Fibroblast of peridontal ligament (primary cell): ENCODE measurements around the gene ANKEF1.
"Not testable (repeated sequence)": the region's sequence is repeated elsewhere in the genome, so short reads cannot be mapped to it uniquely, and the experiment has no call there.

Experiments used
- DNase-seq: peaks from one replicate; pipeline ENCODE4 v3.0.0-alpha.2; 2010; ENCODE audit errors: extremely low read depth

The ANKEF1 gene

DNA sequence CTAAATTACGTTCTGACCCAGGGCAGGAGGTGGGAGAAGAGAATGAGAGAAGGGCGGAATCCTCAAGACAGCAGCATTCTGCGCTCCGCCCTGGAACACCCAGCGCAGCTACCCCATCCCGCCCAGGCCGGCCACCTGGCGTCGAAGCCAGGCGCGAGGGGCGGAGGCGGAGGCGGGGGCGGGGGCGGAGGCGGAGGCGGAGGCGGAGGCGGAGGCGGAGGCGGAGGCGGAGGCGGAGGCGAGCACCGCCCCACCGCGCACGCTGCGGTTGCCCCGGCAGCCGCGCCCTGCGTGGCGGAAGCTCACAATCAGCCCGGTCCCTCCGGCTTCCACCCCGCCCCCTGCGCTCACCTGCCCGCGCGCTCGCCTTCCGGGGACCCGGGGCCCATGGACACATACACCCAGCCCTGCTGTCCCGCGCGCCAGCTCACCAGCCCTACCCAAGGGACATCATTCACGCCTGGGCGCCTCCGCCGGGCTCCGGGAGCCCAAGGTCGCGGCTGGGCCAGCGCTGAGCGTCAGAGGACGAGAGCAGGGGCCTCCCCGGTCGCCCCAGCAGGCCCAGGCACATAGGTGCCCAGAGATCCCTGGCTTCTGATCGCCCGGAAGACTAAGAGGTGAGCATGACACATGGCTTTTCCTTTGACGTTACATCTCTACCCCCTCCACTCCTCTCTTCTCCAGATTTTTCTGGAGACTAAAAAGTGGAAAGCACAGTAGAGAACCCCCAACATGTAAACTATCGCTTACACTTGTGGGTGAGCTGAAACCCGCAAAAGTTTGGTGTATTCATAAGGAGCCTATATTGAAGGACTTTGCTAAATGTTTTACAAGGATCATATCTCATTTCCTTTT is at the start of gene ANKEF1:
Gene ANKEF1 (plus strand): TSS at position 271 of the 855 bp plus-strand sequence. CDS start 3,315 bp downstream, outside the sequence.
- DNase-seq, result peak; percentile 33

DNA sequence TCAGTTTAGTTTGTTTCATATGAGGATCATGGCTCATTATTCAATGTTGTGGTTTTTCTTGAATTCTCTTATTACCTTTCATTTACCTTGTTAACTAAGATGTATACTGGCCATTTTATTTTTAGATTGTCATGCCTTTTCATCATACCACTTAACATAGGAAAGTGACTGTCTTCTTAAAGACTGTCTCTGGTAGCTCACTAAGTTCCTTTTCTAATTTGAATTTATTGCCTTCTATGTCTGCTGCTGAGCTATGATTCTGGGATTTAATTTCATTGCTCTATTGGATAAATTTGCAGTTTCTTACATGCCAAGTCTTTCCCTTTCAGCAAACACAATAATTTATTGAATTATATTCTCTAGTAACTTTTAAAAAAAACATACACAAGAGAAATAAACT is 49.5 kb upstream of the ANKEF1 start:
- no peak for DNase-seq

DNA sequence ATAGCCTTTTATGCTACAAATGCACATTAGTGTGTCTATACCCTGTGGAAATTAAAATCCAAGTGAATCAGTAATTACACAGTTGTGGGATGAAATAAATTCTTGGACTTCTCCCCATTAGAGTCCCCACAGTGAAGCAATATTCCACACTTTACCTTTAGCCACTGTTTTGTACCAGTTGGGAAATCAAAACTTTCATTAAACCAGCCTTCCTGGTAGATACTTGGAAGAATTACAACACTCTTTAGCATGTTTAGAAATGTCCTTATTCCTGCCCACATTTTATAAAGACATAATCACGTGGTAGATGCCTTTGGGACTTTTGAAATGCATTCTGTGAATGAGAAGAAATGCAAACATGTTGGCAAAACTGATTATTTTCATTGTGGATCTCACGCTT is 49.0 kb upstream of the ANKEF1 start:
- DNase-seq, result peak; percentile 68

DNA sequence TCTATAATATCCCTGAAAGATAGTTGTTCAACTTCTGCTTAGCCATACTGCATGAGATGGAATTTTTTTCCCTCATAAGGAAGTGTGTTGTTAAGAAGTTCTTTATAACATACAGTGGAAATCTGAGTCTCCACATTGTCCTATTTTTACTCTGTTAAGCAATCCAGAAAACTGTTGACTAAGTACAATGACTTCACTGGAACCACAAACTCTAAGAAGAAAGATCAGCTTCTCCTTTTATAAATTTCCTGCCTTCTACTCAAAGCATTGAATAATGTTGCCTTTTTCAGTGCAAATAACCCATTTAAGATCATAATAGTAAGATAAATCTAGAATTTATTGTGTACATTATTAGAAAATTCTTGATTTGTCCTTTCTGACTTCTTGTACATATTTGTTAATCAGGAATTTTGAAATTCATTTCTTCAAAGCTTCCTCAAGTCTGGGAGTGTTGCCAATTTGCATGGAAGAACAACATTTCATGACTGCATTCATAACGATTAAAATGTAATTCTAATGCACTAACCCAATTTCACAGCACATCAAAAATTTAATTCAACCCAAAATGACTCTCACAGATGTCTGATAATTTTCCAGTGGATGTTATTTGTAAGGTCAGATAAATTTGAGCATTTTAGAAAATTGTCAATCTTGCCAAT is 45.6 kb upstream of the ANKEF1 start:
- DNase-seq, result peak; percentile 93

DNA sequence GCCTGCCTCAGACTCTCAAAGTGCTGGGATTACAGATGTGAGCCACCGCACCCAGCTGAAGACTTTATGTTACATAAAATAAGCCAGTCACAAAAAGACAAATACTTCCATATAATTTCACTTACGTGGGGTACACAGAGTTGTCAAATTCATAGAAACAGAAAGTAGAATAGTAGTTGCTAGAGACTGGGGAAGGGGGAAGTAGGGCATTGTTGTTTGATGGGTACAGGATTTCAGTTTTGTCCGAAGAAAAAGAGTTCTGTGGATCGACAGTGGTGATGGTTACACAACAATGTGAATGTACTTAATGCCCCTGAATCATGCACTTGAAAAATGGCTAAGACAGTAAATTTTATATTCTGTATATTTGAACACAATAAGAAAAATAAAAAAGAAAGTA is 41.6 kb upstream of the ANKEF1 start:
- DNase-seq, result no peak

DNA sequence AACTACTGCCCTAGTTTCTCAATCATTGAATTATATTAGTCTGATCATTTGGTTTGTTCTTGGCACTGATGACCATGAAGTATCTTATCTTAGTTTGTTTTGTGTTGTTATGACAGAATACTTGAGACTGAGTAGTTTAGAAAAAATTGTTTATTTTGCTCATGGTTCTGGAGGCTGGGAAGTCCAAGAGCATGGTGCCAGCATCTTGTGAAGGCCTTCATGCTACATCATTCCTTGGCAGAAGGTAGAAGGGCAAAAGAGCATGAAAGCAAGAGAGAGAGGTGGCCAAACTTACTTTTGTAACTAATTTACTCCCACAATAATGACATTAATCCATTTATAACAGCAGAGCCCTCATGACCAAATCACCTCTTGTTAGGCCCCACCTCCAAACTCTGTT is 40.1 kb upstream of the ANKEF1 start:
- no peak for DNase-seq

DNA sequence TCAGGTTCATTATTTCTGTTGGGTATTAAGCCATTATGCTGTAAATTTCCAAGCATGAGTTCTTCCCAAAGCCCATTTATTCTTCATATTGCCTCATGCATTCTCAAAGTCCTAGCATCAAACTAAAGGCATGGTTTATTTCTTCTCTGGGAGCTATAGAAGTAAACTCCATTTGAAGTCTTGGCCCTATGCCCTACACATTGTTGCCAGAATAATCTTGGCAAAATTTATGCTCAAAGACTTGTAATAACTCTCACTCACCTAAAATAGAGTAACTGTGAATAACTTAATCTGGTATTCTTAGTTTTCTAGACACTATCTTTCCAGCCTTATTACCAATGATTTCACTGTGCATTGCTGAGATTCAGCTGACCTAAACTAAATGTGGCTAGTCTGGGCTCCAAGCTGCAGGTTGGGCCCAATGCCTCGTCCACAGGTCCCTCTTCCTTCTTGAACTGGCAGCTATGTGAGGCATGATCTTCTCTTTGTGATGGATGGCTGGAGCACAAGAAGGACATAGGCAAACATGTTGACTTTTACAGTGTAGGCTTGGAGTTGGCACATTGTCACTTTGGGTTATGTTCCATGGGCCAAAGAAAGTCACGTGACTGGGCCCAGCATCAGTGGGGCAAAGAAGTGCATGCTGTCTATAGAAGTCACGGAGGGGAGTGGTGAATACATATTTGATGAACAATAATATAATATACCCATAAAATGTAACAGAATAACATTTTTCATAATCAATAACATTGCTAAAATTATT is 39.1 kb upstream of the ANKEF1 start:
- DNase-seq, result peak; percentile 30

DNA sequence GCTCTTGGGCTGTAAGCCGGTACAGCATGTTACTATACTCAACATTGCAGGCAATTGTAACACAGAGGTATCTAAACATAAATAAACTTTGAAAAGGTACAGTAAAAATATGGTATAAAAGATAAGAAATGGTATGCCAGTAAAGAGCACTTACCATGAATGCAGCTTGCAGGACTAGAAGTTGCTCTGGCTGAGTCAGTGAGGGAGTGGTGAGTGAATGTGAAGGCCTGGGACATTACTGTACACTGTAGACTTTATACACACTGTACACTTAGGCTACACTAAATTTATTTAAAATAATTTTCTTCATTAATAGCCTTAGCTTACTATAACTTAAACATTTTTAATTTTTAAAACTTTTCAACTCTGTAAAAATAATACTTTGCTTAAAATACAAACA is 37.8 kb upstream of the ANKEF1 start:
- peak; percentile 25 for DNase-seq

DNA sequence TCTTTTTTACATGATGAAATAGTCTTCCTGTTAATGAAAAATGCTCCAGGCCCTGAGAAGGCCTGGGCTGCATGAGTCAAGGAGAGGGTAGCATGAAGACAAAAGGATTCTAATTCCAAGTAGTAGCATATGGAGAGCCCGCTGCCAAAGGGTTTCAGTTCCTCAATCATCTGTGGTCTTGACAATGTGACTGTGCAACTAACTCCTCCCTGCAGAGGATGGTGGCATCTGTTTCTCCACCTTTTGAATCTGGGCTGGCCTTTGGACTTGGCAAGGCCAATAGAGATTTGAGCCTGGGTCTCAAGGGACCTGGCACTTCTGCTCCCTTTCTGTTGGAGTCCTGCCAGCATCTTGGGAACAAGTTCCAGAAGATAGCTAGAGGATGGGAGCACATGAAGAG is 35.1 kb upstream of the ANKEF1 start:
- DNase-seq, result no peak

DNA sequence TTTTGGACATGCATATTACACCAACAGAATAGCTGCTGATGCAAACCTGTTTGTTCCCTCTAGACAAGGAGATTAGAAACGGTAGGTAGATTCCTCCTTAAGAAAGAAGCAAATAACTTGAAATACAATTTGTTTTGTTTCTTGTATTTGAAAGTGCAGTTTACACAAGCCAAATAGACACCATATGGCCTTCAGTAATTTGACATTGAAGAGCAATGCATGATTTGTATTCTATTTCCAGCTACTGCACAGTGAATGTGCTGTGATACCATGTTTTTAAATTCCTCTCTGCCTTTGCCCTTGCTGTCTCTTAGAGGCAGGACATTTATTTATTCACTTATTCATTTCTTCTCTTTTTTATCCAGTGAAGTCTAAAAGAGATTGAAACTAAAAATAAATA is 31.9 kb upstream of the ANKEF1 start:
- peak; percentile 44 for DNase-seq

DNA sequence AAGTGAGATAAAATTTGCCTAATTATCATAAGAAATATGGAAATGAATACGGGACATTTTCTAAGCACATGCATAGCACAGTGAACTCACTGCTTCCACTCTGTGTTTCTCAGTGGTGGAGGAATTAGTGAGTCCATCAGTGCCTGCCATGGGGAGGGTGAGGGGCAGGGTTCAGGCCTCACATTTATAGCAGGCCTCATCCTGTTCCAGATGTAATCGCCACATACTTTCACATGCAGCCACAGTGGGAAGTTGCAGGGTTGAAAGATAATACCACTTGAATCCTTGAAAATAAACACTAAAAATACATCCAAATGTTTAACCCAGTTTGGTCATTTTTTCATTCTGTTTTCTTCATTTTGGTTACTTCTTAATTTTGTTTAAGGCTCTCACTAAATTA is 29.9 kb upstream of the ANKEF1 start:
- peak; percentile 64 for DNase-seq

DNA sequence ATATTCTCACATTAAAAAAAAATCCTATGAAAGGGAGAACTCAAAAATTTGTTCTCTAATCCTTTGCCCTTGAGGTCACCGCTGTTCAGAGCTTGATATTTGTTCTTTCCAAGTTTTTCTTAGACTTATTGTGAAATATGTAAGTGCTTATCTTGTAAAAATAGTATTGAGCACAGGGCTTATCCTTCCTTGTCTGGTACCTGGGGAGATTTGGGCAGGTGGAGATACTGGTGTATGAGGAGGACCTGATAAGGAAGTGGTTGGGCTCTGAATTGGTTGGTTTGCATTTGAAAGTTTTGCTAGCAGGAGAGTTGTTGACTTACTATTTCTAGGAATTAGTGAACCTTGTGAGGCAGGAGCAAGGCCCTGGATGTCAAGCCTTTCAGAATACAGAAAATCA is 28.9 kb upstream of the ANKEF1 start:
- no peak for DNase-seq

DNA sequence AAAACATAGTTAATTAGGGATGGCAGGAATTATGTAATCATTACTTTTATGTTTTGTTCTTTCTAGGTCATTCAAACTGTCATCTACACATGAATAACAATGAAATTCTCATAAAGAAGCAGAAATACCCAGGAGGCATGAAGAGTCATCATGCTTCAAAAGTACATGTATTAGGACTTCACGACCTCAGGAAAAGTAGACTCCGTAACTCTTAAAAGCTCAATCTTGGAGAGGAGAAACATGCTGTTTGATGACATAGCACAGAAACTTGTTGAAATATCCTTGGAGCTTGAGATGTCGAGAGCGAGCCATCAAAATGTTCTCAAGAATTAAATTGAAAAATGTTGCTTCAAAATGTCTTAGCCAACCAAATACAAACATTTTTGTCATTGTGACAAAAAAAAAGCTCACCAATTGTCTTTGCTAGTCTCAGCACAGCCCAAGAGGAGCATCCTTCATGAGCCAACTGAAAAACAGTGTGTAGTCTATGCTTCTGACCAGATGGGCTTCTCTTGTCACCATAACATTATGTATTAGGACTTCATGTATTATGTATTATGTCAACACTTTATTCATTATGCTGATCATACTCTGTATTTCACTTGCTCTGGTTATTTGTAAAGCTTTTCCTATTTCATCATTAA is 28.2 kb upstream of the ANKEF1 start:
- no peak for DNase-seq

DNA sequence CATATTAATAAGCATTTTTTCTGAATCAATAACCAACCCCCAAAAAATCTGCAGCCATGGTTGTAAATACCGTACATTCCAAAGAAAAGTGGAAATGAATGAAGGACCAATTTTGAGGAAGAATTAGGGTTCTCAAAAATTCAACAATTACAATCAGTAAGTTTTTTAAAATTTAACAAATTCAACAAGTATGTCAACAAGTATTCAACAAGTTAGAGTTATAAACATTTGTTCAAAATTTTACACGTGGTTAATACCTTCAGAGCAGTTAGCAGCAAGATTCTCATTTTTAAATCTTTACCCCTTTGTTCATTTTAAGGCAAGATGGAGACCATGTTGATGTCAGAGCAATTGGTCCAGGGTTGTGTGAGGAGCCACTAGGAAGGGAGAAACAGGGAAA is 27.6 kb upstream of the ANKEF1 start:
- no peak for DNase-seq

DNA sequence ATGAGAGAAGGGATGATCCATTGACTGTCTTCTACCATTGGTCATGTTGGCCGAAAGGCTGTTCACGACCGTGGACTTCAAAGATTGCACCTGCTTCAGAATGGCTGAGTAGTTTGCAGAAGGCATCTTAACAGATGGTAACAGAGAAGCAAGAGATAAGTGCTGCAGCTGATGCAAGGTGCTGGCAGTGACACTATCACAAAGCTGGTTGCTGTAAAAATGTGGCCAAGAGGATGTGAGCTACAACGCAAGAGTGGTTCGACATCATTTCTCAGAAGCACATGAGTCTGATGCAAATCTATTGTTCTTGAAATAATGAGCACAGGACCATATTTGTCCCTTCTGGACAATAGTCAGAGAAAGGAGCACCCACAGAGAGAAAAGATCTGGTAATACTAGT is 27.0 kb upstream of the ANKEF1 start:
- no peak for DNase-seq

DNA sequence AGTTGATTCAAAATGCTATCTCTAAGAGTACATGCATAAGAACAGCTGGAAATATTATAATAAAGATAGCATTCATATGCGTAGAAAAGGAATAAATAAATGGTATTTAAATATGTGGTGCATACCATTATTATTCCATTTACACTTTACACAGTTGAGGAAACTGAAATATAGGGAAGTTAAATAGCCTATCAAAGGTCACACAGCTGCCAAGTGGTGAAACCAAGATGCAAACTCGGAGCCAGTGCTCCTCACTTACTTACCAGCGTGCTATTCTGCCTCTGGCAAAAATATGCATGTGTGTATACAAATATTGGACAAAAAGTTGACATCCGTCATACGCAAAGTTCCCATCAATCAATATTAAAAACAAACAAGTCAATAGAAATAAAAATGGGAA is 22.3 kb upstream of the ANKEF1 start:
- no peak for DNase-seq

DNA sequence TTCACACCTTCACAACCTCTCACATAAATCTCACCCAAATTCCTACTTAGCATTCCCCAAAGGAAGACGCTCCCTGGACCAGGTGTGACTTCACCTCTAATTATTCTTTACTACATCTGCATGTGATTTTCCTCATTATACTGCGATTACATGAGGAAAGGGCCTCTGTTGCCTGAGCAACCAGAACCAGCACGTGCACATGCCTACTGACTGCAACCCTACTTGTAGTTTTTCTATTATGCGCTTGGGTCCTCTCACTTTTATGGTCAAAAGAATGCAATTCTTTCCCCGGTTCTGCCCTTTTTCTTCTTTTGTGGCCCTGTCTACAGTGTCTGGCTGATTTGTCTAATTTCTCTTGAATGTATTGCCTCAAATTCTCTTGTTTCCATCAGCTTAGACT is 20.4 kb upstream of the ANKEF1 start:
- no peak for DNase-seq

DNA sequence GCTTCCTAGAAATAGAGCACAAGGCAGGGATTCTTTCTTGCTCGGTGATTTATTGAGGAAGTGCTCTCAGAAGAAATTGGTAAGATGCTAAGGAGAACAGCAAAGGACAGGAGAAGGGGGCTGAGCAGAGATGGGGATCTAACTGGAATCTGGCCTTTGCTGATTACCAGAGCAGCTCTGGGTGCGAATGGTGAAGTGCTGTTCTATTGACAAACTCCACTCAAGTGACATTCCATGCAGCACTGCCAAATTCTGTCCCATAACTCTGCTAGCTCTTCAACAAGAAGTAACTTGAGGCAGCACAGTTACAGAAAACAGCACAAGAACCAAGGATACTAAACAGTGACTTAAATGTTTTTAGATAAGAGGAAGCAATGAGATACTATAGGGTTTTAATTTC is 13.8 kb upstream of the ANKEF1 start:
- no peak for DNase-seq

DNA sequence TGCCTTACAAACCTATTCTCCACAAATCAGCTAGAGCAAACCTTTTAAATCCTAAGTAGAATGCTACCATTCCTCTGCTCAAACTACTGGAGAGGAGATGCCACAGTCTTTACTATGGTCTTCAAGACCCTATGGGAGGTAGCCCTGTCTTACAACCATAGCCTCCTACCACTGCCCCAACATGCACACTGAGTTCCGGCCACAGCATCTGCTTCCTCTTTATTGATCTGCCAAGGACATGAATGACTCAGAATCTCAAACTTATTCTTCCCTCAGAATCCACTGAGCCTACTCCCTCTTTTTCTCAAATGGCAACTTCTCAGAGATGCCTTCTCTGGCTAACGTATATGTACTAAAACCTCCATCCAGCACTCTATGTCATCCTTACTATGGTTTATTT is 12.2 kb upstream of the ANKEF1 start:
- no peak for DNase-seq

DNA sequence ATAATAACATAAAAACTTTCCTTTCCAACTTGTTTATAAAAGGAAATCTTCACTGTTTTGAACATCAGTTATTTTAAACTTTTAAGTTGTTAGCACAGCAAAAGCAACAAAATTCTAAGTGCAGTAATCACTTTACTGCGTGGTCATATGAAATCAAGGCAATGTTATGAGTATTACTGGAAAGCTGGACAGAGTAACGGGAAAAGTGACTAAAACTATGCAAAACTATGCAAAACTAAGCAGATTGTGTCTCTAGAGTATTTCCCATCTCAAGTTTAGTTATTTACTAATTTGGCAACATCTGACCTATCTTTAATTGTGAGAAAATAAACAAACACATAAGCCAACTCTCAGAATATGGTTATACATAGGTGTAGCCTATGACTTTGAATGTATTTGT is 10.9 kb upstream of the ANKEF1 start:
- DNase-seq, result peak; percentile 71

DNA sequence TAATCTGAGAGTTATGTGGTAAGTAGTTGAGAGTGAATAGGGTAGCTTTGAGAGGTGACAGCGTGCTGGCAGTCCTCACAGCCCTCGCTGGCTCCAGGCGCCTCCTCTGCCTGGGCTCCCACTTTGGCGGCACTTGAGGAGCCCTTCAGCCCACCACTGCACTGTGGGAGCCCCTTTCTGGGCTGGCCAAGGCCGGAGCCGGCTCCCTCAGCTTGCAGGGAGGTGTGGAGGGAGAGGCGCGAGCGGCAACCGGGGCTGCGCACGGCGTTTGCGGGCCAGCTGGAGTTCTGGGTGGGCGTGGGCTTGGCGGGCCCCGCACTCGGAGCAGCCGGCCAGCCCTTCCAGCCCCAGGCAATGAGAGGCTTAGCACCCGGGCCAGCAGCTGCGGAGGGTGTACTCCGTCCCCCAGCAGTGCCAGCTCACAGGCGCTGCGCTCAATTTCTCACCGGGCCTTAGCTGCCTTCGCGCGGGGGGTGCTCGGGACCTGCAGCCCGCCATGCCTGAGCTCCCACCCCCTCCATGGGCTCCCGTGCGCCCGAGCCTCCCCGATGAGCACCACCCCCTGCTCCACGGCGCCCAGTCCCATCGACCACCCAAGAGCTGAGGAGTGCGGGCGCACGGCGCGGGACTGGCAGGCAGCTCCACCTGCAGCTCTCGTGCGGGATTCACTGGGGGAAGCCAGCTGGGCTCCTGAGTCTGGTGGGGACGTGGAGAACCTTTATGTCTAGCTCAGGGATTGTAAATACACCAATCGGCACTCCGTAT is 3.2 kb upstream of the ANKEF1 start:
- not testable (repeated sequence) for DNase-seq
